Measurements from ENCODE around the gene DOK7. TPM values are rescaled to one million over a fixed set of nuclear protein-coding genes. Genes with fewer than 3 reads are reported as not detected.
"Not testable (repeated sequence)": the region's sequence is repeated elsewhere in the genome, so short reads cannot be mapped to it uniquely, and the experiment has no call there.

The DOK7 gene
- total RNA-seq, 1 experiment from 2014 or later: not detected

DNA sequence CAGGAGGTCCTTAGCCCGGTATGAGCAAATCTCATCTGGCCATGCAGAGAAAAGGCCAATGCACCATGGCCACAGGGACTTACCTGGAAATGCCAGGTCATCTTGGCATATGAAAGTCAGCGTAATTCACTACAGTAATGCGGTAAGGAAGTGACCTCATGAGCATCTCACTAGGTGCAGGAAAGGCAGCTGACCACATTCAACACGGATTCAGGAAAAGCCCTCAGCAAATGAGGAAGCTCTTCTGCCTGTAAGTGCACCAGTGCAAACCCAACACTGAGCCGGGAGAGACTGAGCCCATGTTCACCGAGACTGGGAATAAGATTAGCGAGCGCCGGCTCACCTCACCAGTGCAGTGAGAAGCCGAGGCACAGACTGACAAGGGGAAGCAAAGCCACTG, 45.4 kb downstream of the DOK7 start:
- TF ChIP-seq, protein P1, sequence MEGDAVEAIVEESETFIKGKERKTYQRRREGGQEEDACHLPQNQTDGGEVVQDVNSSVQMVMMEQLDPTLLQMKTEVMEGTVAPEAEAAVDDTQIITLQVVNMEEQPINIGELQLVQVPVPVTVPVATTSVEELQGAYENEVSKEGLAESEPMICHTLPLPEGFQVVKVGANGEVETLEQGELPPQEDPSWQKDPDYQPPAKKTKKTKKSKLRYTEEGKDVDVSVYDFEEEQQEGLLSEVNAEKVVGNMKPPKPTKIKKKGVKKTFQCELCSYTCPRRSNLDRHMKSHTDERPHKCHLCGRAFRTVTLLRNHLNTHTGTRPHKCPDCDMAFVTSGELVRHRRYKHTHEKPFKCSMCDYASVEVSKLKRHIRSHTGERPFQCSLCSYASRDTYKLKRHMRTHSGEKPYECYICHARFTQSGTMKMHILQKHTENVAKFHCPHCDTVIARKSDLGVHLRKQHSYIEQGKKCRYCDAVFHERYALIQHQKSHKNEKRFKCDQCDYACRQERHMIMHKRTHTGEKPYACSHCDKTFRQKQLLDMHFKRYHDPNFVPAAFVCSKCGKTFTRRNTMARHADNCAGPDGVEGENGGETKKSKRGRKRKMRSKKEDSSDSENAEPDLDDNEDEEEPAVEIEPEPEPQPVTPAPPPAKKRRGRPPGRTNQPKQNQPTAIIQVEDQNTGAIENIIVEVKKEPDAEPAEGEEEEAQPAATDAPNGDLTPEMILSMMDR (conservative IDR thresholded peaks at IDR 0.05; ENCODE audit: low read depth, low read length): no peak
- TF ChIP-seq EZH2 (IDR thresholded peaks at IDR 0.05; ENCODE audit: borderline replicate concordance, low read depth, low read length, poor library complexity, severe bottlenecking): no peak
- no peak for DNase-seq (ENCODE audit: low spot score)
- intact Hi-C loops (cut with micrococcal nuclease; ENCODE audit: unreplicated experiment): no loop called here
- H3K4me3 ChIP-seq (ENCODE audit: low read depth, low read length, poor library complexity, severe bottlenecking): no peak overlapping the region
- CTCF ChIA-PET: no interaction called here
- no peak overlapping the region for H3K27ac ChIP-seq (ENCODE audit: low read depth, low read length, poor library complexity, severe bottlenecking)
- H3K4me1 ChIP-seq (ENCODE audit: insufficient read depth, low read length, poor library complexity, severe bottlenecking): no peaks in the 10 kb centered on the region
- no TSS peak for BruUV-seq (replicated peaks)
- POLR2A ChIA-PET (ENCODE audit: low non-redundant PET): no interaction called here
- H3K9me3 ChIP-seq (ENCODE audit: low read depth, low read length, poor library complexity, severe bottlenecking): no peaks in the 10 kb centered on the region
- H3K36me3 ChIP-seq (ENCODE audit: insufficient read depth, low read length, poor library complexity, severe bottlenecking): peaks cover 38% of the 10 kb centered on the region
- H3K27me3 ChIP-seq (replicated peaks; ENCODE audit: insufficient read depth, low read depth, low read length, poor library complexity): no peaks in the 10 kb centered on the region

DNA sequence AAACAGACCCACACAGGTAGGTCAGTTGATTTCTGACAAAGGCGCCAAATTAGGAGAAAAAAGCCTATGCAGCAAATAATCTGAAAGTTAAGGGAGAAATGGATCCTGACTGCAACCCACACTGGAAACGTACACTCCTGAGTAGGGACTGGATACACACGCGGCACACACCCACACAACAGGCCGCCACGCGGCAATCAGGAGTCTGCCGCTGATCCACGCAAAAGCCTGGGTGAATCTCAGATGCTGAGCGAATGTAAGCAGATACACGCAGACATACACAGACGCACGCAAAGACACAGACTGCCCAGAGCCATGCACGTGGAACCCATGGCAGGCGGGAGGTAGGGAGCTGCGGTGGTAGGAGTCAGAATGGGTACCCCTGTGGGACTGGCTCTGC, 47.4 kb downstream of the DOK7 start:
- Histone ChIP-seq H3K27me3 (replicated peaks; ENCODE audit: insufficient read depth, low read depth, low read length, poor library complexity) (no peaks in the 10 kb centered on the region), H3K4me3 (ENCODE audit: low read depth, low read length, poor library complexity, severe bottlenecking) (no peak overlapping the region), H3K4me1 (ENCODE audit: insufficient read depth, low read length, poor library complexity, severe bottlenecking) (no peaks in the 10 kb centered on the region), H3K36me3 (ENCODE audit: insufficient read depth, low read length, poor library complexity, severe bottlenecking) (peaks cover 50% of the 10 kb centered on the region), H3K27ac (ENCODE audit: low read depth, low read length, poor library complexity, severe bottlenecking) (no peak overlapping the region), H3K9me3 (ENCODE audit: low read depth, low read length, poor library complexity, severe bottlenecking) (no peaks in the 10 kb centered on the region)
- BruUV-seq (replicated peaks): no TSS peak
- no peak for DNase-seq (ENCODE audit: low spot score)
- ChIA-PET CTCF (no interaction called here), POLR2A (ENCODE audit: low non-redundant PET) (no interaction called here)
- intact Hi-C loops (cut with micrococcal nuclease; ENCODE audit: unreplicated experiment): no loop called here
- no peak for TF ChIP-seq EZH2 (IDR thresholded peaks at IDR 0.05; ENCODE audit: borderline replicate concordance, low read depth, low read length, poor library complexity, severe bottlenecking)
- TF ChIP-seq, protein P1 (conservative IDR thresholded peaks at IDR 0.05; ENCODE audit: low read depth, low read length): no peak

DNA sequence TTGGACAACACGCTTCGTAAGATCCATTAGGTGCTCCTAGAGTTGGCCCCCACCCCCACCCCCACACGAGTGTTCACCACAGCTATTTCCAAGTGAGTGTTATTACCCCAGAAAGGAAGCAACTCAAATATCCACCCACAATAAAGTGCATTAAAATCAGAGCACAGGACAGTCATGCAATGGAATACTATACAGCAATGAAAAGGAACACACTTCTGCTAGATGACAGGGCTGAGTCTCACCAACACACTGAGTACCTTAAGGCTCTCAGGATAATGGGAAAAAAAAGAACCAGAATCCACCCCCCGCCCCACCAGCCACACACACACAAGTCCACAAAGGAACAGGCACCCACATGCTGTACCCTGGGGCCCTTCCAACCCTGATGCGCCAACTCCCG, 48.1 kb downstream of the DOK7 start:
- Histone ChIP-seq H3K4me3 (ENCODE audit: low read depth, low read length, poor library complexity, severe bottlenecking) (no peak overlapping the region), H3K36me3 (ENCODE audit: insufficient read depth, low read length, poor library complexity, severe bottlenecking) (peaks cover 56% of the 10 kb centered on the region), H3K4me1 (ENCODE audit: insufficient read depth, low read length, poor library complexity, severe bottlenecking) (no peaks in the 10 kb centered on the region), H3K9me3 (ENCODE audit: low read depth, low read length, poor library complexity, severe bottlenecking) (no peaks in the 10 kb centered on the region), H3K27me3 (replicated peaks; ENCODE audit: insufficient read depth, low read depth, low read length, poor library complexity) (no peaks in the 10 kb centered on the region), H3K27ac (ENCODE audit: low read depth, low read length, poor library complexity, severe bottlenecking) (no peak overlapping the region)
- POLR2A ChIA-PET (ENCODE audit: low non-redundant PET): no interaction called here
- no TSS peak for BruUV-seq (replicated peaks)
- CTCF ChIA-PET: no interaction called here
- TF ChIP-seq, protein P1 (conservative IDR thresholded peaks at IDR 0.05; ENCODE audit: low read depth, low read length): no peak
- no peak for TF ChIP-seq EZH2 (IDR thresholded peaks at IDR 0.05; ENCODE audit: borderline replicate concordance, low read depth, low read length, poor library complexity, severe bottlenecking)
- DNase-seq (ENCODE audit: low spot score): no peak
- intact Hi-C loops (cut with micrococcal nuclease; ENCODE audit: unreplicated experiment): no loop called here

DNA sequence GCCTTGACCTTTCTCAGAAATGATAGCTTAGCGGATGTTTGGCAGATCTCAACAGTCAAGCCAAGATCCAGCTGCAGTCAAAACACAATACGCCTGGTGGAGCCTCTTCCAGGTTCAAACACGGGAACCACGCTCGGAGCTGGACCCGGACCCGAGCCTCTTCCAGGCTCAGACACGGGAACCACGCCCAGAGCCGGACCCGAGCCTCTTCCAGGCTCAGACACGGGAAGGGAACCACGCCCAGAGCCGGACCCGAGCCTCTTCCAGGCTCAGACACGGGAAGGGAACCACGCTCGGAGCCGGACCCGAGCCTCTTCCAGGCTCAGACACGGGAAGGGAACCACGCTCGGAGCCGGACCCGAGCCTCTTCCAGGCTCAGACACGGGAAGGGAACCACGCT, 48.5 kb downstream of the DOK7 start:
- BruUV-seq (replicated peaks); H3K4me3 ChIP-seq (ENCODE audit: low read depth, low read length, poor library complexity, severe bottlenecking); H3K27me3 ChIP-seq (replicated peaks; ENCODE audit: insufficient read depth, low read depth, low read length, poor library complexity); H3K4me1 ChIP-seq (ENCODE audit: insufficient read depth, low read length, poor library complexity, severe bottlenecking); H3K9me3 ChIP-seq (ENCODE audit: low read depth, low read length, poor library complexity, severe bottlenecking); DNase-seq (ENCODE audit: low spot score); H3K27ac ChIP-seq (ENCODE audit: low read depth, low read length, poor library complexity, severe bottlenecking); POLR2A ChIA-PET (ENCODE audit: low non-redundant PET); CTCF ChIA-PET; intact Hi-C loops (cut with micrococcal nuclease; ENCODE audit: unreplicated experiment): not testable (repeated sequence)
- peaks cover 60% of the 10 kb centered on the region for H3K36me3 ChIP-seq (ENCODE audit: insufficient read depth, low read length, poor library complexity, severe bottlenecking)

Measured in A673 (cell line).